Liver (tissue), 9 donors: Measurements from ENCODE around the gene HYAL3. TPM values are rescaled to one million over a fixed set of nuclear protein-coding genes. Genes with fewer than 3 reads are reported as not detected.

ENCODE experiments used
- DNase-seq: peaks from one replicate; pipeline ENCODE4 v3.0.0-alpha.2; 2017; ENCODE audit warnings: low spot score
- H3K27ac ChIP-seq, 2 donors: one replicate each; pipeline ENCODE4 v1.7.0; 2013; ENCODE audit warnings: inconsistent platforms in 2 of 2, low read length in 2 of 2, control low read depth in 1 of 2, low read depth in 1 of 2, mild to moderate bottlenecking in 1 of 2
- H3K27me3 ChIP-seq, 4 donors: one replicate each; pipeline versions ENCODE4 v1.6.1 to v1.7.0; 2013; ENCODE audit warnings: low read length in 3 of 4, inconsistent platforms in 1 of 4, mild to moderate bottlenecking in 1 of 4, moderate library complexity in 1 of 4; ENCODE audit not compliant: control insufficient read depth in 4 of 4, insufficient read depth in 4 of 4
- H3K36me3 ChIP-seq, 4 donors: one replicate each; pipeline versions ENCODE4 v1.6.1 to v1.7.0; 2013; ENCODE audit warnings: low read length in 3 of 4, mild to moderate bottlenecking in 3 of 4, low read depth in 1 of 4, moderate library complexity in 1 of 4; ENCODE audit not compliant: control insufficient read depth in 4 of 4, insufficient read depth in 3 of 4
- H3K4me1 ChIP-seq, 4 donors: one replicate each; pipeline versions ENCODE4 v1.6.1 to v1.7.0; 2013; ENCODE audit warnings: low read length in 3 of 4, mild to moderate bottlenecking in 3 of 4, moderate library complexity in 1 of 4; ENCODE audit not compliant: control insufficient read depth in 4 of 4, insufficient read depth in 4 of 4
- H3K4me3 ChIP-seq, 3 donors: one replicate each; pipeline versions ENCODE4 v1.6.1 to v1.7.0; 2013; ENCODE audit warnings: low read length in 3 of 3, control low read depth in 1 of 3, low read depth in 1 of 3, mild to moderate bottlenecking in 1 of 3
- H3K9ac ChIP-seq, 2 donors: one replicate each; pipeline ENCODE4 v1.7.0; 2013; ENCODE audit warnings: low read length in 2 of 2, mild to moderate bottlenecking in 2 of 2, moderate library complexity in 2 of 2, control low read depth in 1 of 2, low read depth in 1 of 2
- H3K9me3 ChIP-seq, 4 donors: one replicate each; pipeline versions ENCODE4 v1.6.1 to v1.7.0; 2013; ENCODE audit warnings: low read length in 3 of 4; ENCODE audit not compliant: control insufficient read depth in 4 of 4
- ATF3 ChIP-seq: IDR thresholded peaks from 2 replicates; pipeline ENCODE4 v1.6.1; 2016; ENCODE audit warnings: antibody characterized with exemption
- CTCF ChIP-seq: fragments of 150-350 bp; IDR thresholded peaks from 2 replicates; pipeline ENCODE4 v1.5.1; 2017; ENCODE audit warnings: improper control_type of control experiment, low read depth, low read length; ENCODE audit not compliant: missing input control
- EGR1 ChIP-seq, 2 donors: IDR thresholded peaks; 2 replicates each; pipeline ENCODE4 v1.6.1; 2016 to 2018; ENCODE audit warnings: antibody characterized with exemption in 2 of 2, low read depth in 2 of 2
- FOXA1 ChIP-seq: IDR thresholded peaks from 2 replicates; pipeline ENCODE4 v1.6.1; 2016; ENCODE audit warnings: antibody characterized with exemption
- FOXA2 ChIP-seq: IDR thresholded peaks from 2 replicates; pipeline ENCODE4 v1.6.1; 2016; ENCODE audit warnings: antibody characterized with exemption
- GABPA ChIP-seq, 2 donors: IDR thresholded peaks in 1 of 2; conservative IDR thresholded peaks in 1 of 2; 2 replicates each; pipeline ENCODE4 v1.6.1; 2016; ENCODE audit warnings: antibody characterized with exemption in 2 of 2, mild to moderate bottlenecking in 1 of 2, moderate library complexity in 1 of 2
- HNF4A ChIP-seq, 2 donors: conservative IDR thresholded peaks; 2 replicates each; pipeline ENCODE4 v1.6.1; 2016; ENCODE audit warnings: antibody characterized with exemption in 2 of 2, mild to moderate bottlenecking in 2 of 2
- MAX ChIP-seq: IDR thresholded peaks from 2 replicates; pipeline ENCODE4 v1.6.1; 2016; ENCODE audit warnings: antibody characterized with exemption
- NR2F2 ChIP-seq: IDR thresholded peaks from 2 replicates; pipeline ENCODE4 v1.6.1; 2016; ENCODE audit warnings: antibody characterized with exemption
- RXRA ChIP-seq, 2 donors: IDR thresholded peaks; 2 replicates each; pipeline ENCODE4 v1.6.1; 2017 to 2018; ENCODE audit warnings: antibody characterized with exemption in 2 of 2, mild to moderate bottlenecking in 1 of 2
- TAF1 ChIP-seq: conservative IDR thresholded peaks from 2 replicates; pipeline ENCODE4 v1.6.1; 2016; ENCODE audit warnings: antibody characterized with exemption, mild to moderate bottlenecking
- YY1 ChIP-seq: IDR thresholded peaks from 2 replicates; pipeline ENCODE4 v1.6.1; 2016; ENCODE audit warnings: antibody characterized with exemption, mild to moderate bottlenecking
- ZBTB33 ChIP-seq: IDR thresholded peaks from 2 replicates; pipeline ENCODE4 v1.6.1; 2016; ENCODE audit warnings: antibody characterized with exemption
- WGBS: extraction: QIAGEN DNeasy Blood & Tissue Kit; methylation state at CpG from one replicate; pipeline ENCODE4 v1.1.7; 2013; 5-methylcytosine and 5-hydroxymethylcytosine counted together
- polyA plus RNA-seq, 2 donors: library from polyadenylated mRNA; stranded (reverse) in 1 of 2; unstranded in 1 of 2; fragments of 200-250 nt in 1 of 2; fragments of >200 nt in 1 of 2; fragmentation: Nextera tagmentation in 1 of 2; extraction: Ambion mirVana in 1 of 2; gene quantifications; one replicate each; pipeline versions ENCODE4 v1.2.1 to v1.2.3, GENCODE V29; 2013 to 2015
- total RNA-seq, 2 donors: library from RNA; depleted of rRNA; stranded (reverse); fragments of >200 nt; gene quantifications; one replicate each; pipeline ENCODE4 v1.2.3, GENCODE V29; 2014
- donor health status: healthy.
- donor health status: healthy.
- donor health status: healthy.
- donor health status: healthy.
- donor health status: healthy.

Gene HYAL3
- total and polyA plus RNA-seq, 4 donors = 1.8 to 6.6 (median 2.0) TPM

- no peak for DNase-seq
- TF ChIP-seq EGR1 (IDR thresholded peaks at IDR 0.05; ENCODE audit: low read depth in 2 of 2) = peak in 1 of 2 donors; percentile 43
- TF ChIP-seq FOXA1 = no peak
- peak; percentile 77 for TF ChIP-seq MAX
- peak; percentile 10 for TF ChIP-seq CTCF
- TF ChIP-seq FOXA2 = no peak
- peak; percentile 98 for TF ChIP-seq NR2F2
- peak in 1 of 2 donors; percentile 25 for TF ChIP-seq GABPA (IDR thresholded peaks at IDR 0.05 in 1 of 2, conservative IDR thresholded peaks at IDR 0.05 in 1 of 2)
- Histone ChIP-seq H3K4me3 (no peak overlapping the region), H3K9ac (peak overlapping the region in 1 of 2 donors; percentile 4), H3K4me1 (peaks cover 14 to 81% (median 62%) of the 10 kb centered on the region in 4 donors), H3K27ac (peak overlapping the region; percentile 98 to 99), H3K36me3 (peaks cover 0 to 4% (median 2%) of the 10 kb centered on the region in 4 donors), H3K9me3 (no peaks in the 10 kb centered on the region), H3K27me3 (no peaks in the 10 kb centered on the region)
- WGBS = 66% methylated on average over 5 of the region's 5 CpGs
Observed at GRCh38 chr3:50323614-50324199, 24.5 kb upstream of the HYAL3 start.

- Histone ChIP-seq H3K9ac (peak overlapping the region in 1 of 2 donors; percentile 4), H3K4me3 (no peak overlapping the region), H3K36me3 (peaks cover 0 to 7% (median 2%) of the 10 kb centered on the region in 4 donors), H3K27ac (peak overlapping the region; percentile 98 to 99), H3K9me3 (no peaks in the 10 kb centered on the region), H3K27me3 (no peaks in the 10 kb centered on the region), H3K4me1 (peaks cover 17 to 81% (median 61%) of the 10 kb centered on the region in 4 donors)
- no peak for DNase-seq
- no peak for TF ChIP-seq EGR1 (IDR thresholded peaks at IDR 0.05; ENCODE audit: low read depth in 2 of 2)
- TF ChIP-seq HNF4A (conservative IDR thresholded peaks at IDR 0.05) = no peak
- TF ChIP-seq YY1 = no peak
- no peak for TF ChIP-seq ATF3
- TF ChIP-seq ZBTB33 = no peak
- no peak for TF ChIP-seq RXRA (IDR thresholded peaks at IDR 0.05)
- no peak for TF ChIP-seq FOXA1
- no peak for TF ChIP-seq TAF1
- WGBS = 68% methylated on average over 4 of the region's 4 CpGs
Observed at GRCh38 chr3:50323092-50323600, 23.9 kb upstream of the HYAL3 start.
